ENCODE measurements around the gene CD48.
"Not testable (repeated sequence)": the region's sequence is repeated elsewhere in the genome, so short reads cannot be mapped to it uniquely, and the experiment has no call there.

- TF ChIP-seq POLR2AphosphoS5, POLR2A (IDR thresholded peaks at IDR 0.05): not testable (repeated sequence)
- TF ChIP-seq, protein P1, sequence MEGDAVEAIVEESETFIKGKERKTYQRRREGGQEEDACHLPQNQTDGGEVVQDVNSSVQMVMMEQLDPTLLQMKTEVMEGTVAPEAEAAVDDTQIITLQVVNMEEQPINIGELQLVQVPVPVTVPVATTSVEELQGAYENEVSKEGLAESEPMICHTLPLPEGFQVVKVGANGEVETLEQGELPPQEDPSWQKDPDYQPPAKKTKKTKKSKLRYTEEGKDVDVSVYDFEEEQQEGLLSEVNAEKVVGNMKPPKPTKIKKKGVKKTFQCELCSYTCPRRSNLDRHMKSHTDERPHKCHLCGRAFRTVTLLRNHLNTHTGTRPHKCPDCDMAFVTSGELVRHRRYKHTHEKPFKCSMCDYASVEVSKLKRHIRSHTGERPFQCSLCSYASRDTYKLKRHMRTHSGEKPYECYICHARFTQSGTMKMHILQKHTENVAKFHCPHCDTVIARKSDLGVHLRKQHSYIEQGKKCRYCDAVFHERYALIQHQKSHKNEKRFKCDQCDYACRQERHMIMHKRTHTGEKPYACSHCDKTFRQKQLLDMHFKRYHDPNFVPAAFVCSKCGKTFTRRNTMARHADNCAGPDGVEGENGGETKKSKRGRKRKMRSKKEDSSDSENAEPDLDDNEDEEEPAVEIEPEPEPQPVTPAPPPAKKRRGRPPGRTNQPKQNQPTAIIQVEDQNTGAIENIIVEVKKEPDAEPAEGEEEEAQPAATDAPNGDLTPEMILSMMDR (IDR thresholded peaks at IDR 0.05) = not testable (repeated sequence)
Measured at GRCh38 chr1:160652065-160652641, 59.5 kb downstream of the CD48 start.
